ENCODE measurements around the gene FADS2. TPM values are rescaled to one million over a fixed set of nuclear protein-coding genes. Genes with fewer than 3 reads are reported as not detected.

Gene FADS2
- total RNA-seq, 4 donors from 2014 or later: 5.4 to 24.8 (median 14.7) TPM

- TF ChIP-seq CTCF (IDR thresholded peaks at IDR 0.05; ENCODE audit: low read depth): no peak
Measured at GRCh38 chr11:61911128-61911700, 83.1 kb downstream of the FADS2 start.

- no peak for TF ChIP-seq CTCF (IDR thresholded peaks at IDR 0.05; ENCODE audit: low read depth)
Measured at GRCh38 chr11:61911701-61912529, 83.8 kb downstream of the FADS2 start.

GRCh38 chr11:61912530-61912898, 84.4 kb downstream of the FADS2 start:
- TF ChIP-seq CTCF (IDR thresholded peaks at IDR 0.05; ENCODE audit: low read depth): no peak

- no peak for TF ChIP-seq CTCF (IDR thresholded peaks at IDR 0.05; ENCODE audit: low read depth)
Measured at GRCh38 chr11:61912991-61913698, 85.0 kb downstream of the FADS2 start.

GRCh38 chr11:61913699-61914395, 85.7 kb downstream of the FADS2 start:
- no peak for TF ChIP-seq CTCF (IDR thresholded peaks at IDR 0.05; ENCODE audit: low read depth)

GRCh38 chr11:61914471-61915171, 86.5 kb downstream of the FADS2 start:
- no peak for TF ChIP-seq CTCF (IDR thresholded peaks at IDR 0.05; ENCODE audit: low read depth)
